ENCODE data around the gene RLBP1. TPM values are rescaled to one million over a fixed set of nuclear protein-coding genes. Genes with fewer than 3 reads are reported as not detected.
"Not testable (repeated sequence)": the region's sequence is repeated elsewhere in the genome, so short reads cannot be mapped to it uniquely, and the experiment has no call there.

Gene RLBP1
- total RNA-seq, result not detected

- no peak within 1 kb of the TSS for H3K4me3 ChIP-seq
- ATAC-seq (ENCODE audit: insufficient number of reproducible peaks, low FRiP score, low read depth) (no peak), DNase-seq (ENCODE audit: low spot score) (no peak)
- no peaks in the 10 kb centered on the region for H3K27me3 ChIP-seq (replicated peaks; ENCODE audit: insufficient read depth)
- no peak for TF ChIP-seq CTCF (IDR thresholded peaks at IDR 0.05)
- H3K27ac ChIP-seq, result no peak within 1 kb of the TSS
- no peaks in the 10 kb centered on the region for H3K36me3 ChIP-seq
- H3K4me1 ChIP-seq (ENCODE audit: control insufficient read depth in 1 of 2, low read depth in 2 of 2), result no peaks in the 10 kb centered on the region
- no peaks in the 10 kb centered on the region for H3K9me3 ChIP-seq
These were observed at the start of gene RLBP1 for GRCh38 chr15:89221543-89221942. RLBP1 (minus strand) TSS chr15:89221579; CDS start chr15:89218975, 2,604 bp downstream.

- DNase-seq (ENCODE audit: low spot score); H3K9me3 ChIP-seq; H3K4me1 ChIP-seq (ENCODE audit: control insufficient read depth in 1 of 2, low read depth in 2 of 2); H3K27me3 ChIP-seq (replicated peaks; ENCODE audit: insufficient read depth); H3K36me3 ChIP-seq; ATAC-seq (ENCODE audit: insufficient number of reproducible peaks, low FRiP score, low read depth); H3K27ac ChIP-seq; H3K4me3 ChIP-seq: not testable (repeated sequence)
These were observed 28.8 kb upstream of the RLBP1 start for GRCh38 chr15:89250142-89250541.

GRCh38 chr15:89248584-89248983 is 27.2 kb upstream of the RLBP1 start:
- Histone ChIP-seq H3K4me1 (ENCODE audit: control insufficient read depth in 1 of 2, low read depth in 2 of 2) (peaks cover 6 to 10% of the 10 kb centered on the region in 2 donors), H3K36me3 (no peaks in the 10 kb centered on the region), H3K4me3 (no peak overlapping the region), H3K27me3 (replicated peaks; ENCODE audit: insufficient read depth) (no peaks in the 10 kb centered on the region), H3K9me3 (no peaks in the 10 kb centered on the region), H3K27ac (no peak overlapping the region)
- no peak for ATAC-seq (ENCODE audit: insufficient number of reproducible peaks, low FRiP score, low read depth)
- TF ChIP-seq CTCF (IDR thresholded peaks at IDR 0.05), result no peak
- DNase-seq (ENCODE audit: low spot score), result no peak

- Histone ChIP-seq H3K9me3 (no peaks in the 10 kb centered on the region), H3K36me3 (no peaks in the 10 kb centered on the region), H3K4me3 (no peak overlapping the region), H3K27me3 (replicated peaks; ENCODE audit: insufficient read depth) (no peaks in the 10 kb centered on the region), H3K27ac (no peak overlapping the region), H3K4me1 (ENCODE audit: control insufficient read depth in 1 of 2, low read depth in 2 of 2) (peaks cover 6 to 16% of the 10 kb centered on the region in 2 donors)
- no peak for TF ChIP-seq CTCF (IDR thresholded peaks at IDR 0.05)
- ATAC-seq (ENCODE audit: insufficient number of reproducible peaks, low FRiP score, low read depth) (no peak), DNase-seq (ENCODE audit: low spot score) (no peak)
These were observed 26.1 kb upstream of the RLBP1 start for GRCh38 chr15:89247446-89247845.

- DNase-seq (ENCODE audit: low spot score) (no peak), ATAC-seq (ENCODE audit: insufficient number of reproducible peaks, low FRiP score, low read depth) (no peak)
- Histone ChIP-seq H3K9me3 (no peaks in the 10 kb centered on the region), H3K4me1 (ENCODE audit: control insufficient read depth in 1 of 2, low read depth in 2 of 2) (peaks cover 6 to 16% of the 10 kb centered on the region in 2 donors), H3K27ac (no peak overlapping the region), H3K36me3 (no peaks in the 10 kb centered on the region), H3K4me3 (peak overlapping the region; percentile 93), H3K27me3 (replicated peaks; ENCODE audit: insufficient read depth) (no peaks in the 10 kb centered on the region)
- TF ChIP-seq CTCF (IDR thresholded peaks at IDR 0.05), result no peak
These were observed 23.2 kb upstream of the RLBP1 start for GRCh38 chr15:89244574-89244903.

Measured in thoracic aorta (tissue), 2 donors.